Mammary epithelial cell (primary cell): ENCODE results near the gene LAMTOR4.

Experiments used
- EZH2 ChIP-seq: IDR thresholded peaks from 2 replicates; pipeline ENCODE4 v1.6.1; 2012; ENCODE audit warnings: low read length, inconsistent platforms, borderline replicate concordance
- TF ChIP-seq, protein P1 (sequence below), 2 donors: IDR thresholded peaks in 1 of 2; conservative IDR thresholded peaks in 1 of 2; 2 replicates each; pipeline ENCODE4 v1.5.1; 2011 to 2012; ENCODE audit warnings: inconsistent platforms in 2 of 2, low read length in 2 of 2, mild to moderate bottlenecking in 2 of 2, control low read depth in 1 of 2, low read depth in 1 of 2; ENCODE audit not compliant: insufficient read depth in 1 of 2; ENCODE audit errors: extremely low read depth in 1 of 2

DNA sequence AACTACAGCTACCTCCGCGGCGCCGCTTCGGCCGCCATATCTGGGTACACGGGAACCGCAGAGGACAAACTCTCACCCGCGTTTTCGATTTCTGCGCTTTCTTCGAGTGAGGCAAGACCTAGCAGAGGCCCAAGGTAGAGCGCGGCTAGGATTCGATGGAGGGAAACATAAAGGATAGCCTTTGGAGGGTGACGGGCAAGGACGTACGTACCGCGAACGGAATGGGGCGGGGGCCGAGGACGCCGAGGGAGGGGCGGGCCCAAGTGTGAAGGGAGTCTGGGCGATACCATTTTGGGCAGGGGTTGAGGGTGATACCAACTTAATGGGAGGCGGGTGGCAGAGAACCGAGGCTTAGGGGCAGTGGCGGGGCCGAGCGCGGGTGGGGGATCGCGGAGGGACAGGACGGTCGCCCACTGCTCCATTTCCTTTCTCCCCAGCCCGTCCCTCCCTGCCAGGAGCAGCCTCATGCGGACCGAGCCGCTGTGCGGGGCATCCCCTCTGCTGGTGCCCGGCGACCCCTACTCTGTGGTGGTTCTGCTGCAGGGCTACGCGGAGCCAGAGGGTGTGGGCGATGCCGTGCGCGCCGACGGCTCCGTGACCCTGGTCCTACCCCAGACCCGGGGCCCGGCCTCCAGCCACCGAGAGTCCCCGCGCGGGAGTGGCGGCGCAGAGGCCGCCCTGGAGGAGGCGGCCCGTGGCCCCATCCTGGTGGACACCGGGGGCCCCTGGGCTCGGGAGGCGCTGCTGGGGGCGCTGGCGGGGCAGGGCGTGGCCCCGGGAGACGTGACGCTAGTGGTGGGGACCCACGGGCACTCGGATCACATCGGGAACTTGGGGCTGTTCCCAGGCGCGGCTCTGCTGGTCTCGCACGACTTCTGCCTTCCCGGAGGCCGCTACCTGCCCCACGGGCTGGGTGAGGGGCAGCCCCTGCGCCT, 21.5 kb upstream of the LAMTOR4 start, which contains the start of gene MBLAC1:
- TF ChIP-seq, protein P1, sequence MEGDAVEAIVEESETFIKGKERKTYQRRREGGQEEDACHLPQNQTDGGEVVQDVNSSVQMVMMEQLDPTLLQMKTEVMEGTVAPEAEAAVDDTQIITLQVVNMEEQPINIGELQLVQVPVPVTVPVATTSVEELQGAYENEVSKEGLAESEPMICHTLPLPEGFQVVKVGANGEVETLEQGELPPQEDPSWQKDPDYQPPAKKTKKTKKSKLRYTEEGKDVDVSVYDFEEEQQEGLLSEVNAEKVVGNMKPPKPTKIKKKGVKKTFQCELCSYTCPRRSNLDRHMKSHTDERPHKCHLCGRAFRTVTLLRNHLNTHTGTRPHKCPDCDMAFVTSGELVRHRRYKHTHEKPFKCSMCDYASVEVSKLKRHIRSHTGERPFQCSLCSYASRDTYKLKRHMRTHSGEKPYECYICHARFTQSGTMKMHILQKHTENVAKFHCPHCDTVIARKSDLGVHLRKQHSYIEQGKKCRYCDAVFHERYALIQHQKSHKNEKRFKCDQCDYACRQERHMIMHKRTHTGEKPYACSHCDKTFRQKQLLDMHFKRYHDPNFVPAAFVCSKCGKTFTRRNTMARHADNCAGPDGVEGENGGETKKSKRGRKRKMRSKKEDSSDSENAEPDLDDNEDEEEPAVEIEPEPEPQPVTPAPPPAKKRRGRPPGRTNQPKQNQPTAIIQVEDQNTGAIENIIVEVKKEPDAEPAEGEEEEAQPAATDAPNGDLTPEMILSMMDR (conservative IDR thresholded peaks at IDR 0.05 in 1 of 2, IDR thresholded peaks at IDR 0.05 in 1 of 2; ENCODE audit: extremely low read depth in 1 of 2, insufficient read depth in 1 of 2, low read depth in 1 of 2, low read length in 2 of 2): no peak
- TF ChIP-seq EZH2: no peak
